Activated CD4-positive, alpha-beta T cell treated with anti-CD3 and anti-CD28 coated beads for 36 hours (primary cell): ENCODE results near the gene SUCNR1. TPM values are rescaled to one million over a fixed set of nuclear protein-coding genes. Genes with fewer than 3 reads are reported as not detected.

ENCODE experiments used
- ATAC-seq: fragments of 200-7000 bp; cut with Tn5 transposase; one replicate; pipeline ENCODE4 v1.10.0; 2021; ENCODE audit warnings: mild to moderate bottlenecking, moderate library complexity
- CTCF ChIA-PET: fragments of 350-600 bp; sonication (Branson Sonifier 250); formaldehyde crosslinking; loops from one replicate; lab custom pipeline; 2021; ENCODE audit warnings: antibody characterized with exemption; lab: Charles Lee
- POLR2A ChIA-PET: fragments of 350-600 bp; sonication (Branson Sonifier 250); formaldehyde crosslinking; loops from one replicate; lab custom pipeline; 2021; ENCODE audit warnings: antibody characterized with exemption, inconsistent platforms; lab: Charles Lee
- DNase-seq: peaks from one replicate; pipeline ENCODE4 v3.0.0-alpha.2; 2020
- H3K27ac Mint-ChIP-seq: one replicate; pipeline ENCODE4 v1.8.0; 2021; ENCODE audit warnings: mixed read lengths
- H3K27me3 Mint-ChIP-seq: one replicate; pipeline ENCODE4 v1.8.0; 2021; ENCODE audit warnings: mixed read lengths
- H3K36me3 Mint-ChIP-seq: one replicate; pipeline ENCODE4 v1.8.0; 2021; ENCODE audit warnings: low read depth, mixed read lengths
- H3K4me1 Mint-ChIP-seq: one replicate; pipeline ENCODE4 v1.8.0; 2021; ENCODE audit warnings: mixed read lengths
- H3K4me3 Mint-ChIP-seq: one replicate; pipeline ENCODE4 v1.8.0; 2021; ENCODE audit warnings: mild to moderate bottlenecking, moderate library complexity, mixed read lengths
- H3K9me3 Mint-ChIP-seq: one replicate; pipeline ENCODE4 v1.8.0; 2021; ENCODE audit warnings: low read depth, mixed read lengths
- intact Hi-C, 2 experiments: fragments of 100-400 bp; cut with DNase I in 1 of 2; cut with micrococcal nuclease in 1 of 2; formaldehyde crosslinking; loops; one replicate each; pipeline versions ENCODE4 v1.14.2 to v1.15.1; 2022 to 2024; cut with DNase I, micrococcal nuclease
- total RNA-seq, 2 experiments: library from RNA; stranded (reverse); gene quantifications; one replicate each; pipeline ENCODE4 v1.2.3, GENCODE V29; 2021

Gene SUCNR1
- total RNA-seq, 2 experiments from 2014 or later: not detected

DNA sequence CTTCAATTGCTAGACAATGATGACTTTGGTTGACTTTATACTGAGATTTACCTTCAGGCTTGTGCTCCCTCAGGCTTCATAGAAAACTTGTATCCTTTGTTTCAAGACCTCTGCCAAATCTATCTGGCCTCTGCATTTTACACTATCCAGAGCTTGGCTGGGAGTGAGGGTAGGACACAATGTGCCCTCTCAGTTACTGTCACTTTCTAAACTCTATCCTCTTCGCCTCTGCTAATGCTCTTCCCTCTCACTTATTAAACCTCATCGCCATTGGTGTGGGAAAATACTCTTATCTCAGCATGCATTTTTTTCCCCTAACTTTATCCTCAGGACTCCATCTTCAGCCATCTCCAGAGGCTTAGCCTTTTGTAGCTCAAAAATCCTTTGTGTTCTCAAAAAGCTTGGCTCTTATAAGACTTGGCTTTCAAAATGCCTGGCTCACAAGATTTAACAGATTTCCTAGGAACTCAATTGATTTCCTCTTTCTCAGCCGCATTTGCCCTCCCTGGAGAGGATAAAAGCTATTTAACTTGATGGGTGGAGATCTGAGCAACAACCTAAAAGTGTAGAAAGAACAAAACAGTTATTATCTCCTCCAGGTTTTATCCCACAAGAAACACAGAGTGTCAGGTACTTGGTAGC, 28.3 kb downstream of the SUCNR1 start:
- Mint-ChIP-seq H3K9me3 (no peaks in the 10 kb centered on the region), H3K27ac (no peak overlapping the region), H3K4me1 (no peaks in the 10 kb centered on the region), H3K27me3 (peaks cover 3% of the 10 kb centered on the region), H3K36me3 (no peaks in the 10 kb centered on the region), H3K4me3 (no peak overlapping the region)
- ChIA-PET POLR2A (interaction anchor here (0.7 kb wide), 1 partner anchor 579 kb away, joined by 3 read pairs; no protein-coding TSS in a partner anchor), CTCF (interaction anchor here (0.5 to 0.7 kb wide), 2 partner anchors 120 to 567 kb away, joined by 3 read pairs; no protein-coding TSS in a partner anchor)
- DNase-seq (no peak), ATAC-seq (no peak)
- intact Hi-C loops: no loop called here

DNA sequence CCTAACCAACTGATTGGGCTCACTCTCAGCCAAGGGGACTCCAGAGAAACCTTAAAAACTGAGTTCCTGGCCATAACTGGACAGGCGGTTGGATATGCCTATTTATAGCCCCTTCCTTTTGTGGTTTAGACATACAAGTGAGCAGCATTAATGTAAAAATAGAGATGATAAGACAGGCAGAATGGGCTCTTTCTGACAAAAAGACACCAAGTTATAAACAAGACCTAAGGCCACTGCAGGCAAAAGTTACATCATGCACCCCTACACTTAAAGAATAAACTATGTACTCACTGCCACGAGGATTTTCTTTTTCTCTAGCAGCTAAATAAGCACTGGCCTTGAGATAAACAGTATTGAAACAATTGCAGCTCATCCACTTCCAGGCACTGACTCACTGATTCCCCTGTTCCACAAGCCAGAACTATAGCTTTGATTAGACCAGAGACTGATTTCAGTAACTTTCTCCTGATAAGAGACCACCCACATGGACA, 30.1 kb downstream of the SUCNR1 start:
- H3K36me3 Mint-ChIP-seq: no peaks in the 10 kb centered on the region
- no peaks in the 10 kb centered on the region for H3K9me3 Mint-ChIP-seq
- ATAC-seq (no peak), DNase-seq (no peak)
- peaks cover 3% of the 10 kb centered on the region for H3K27me3 Mint-ChIP-seq
- CTCF ChIA-PET: interaction anchor here (0.6 kb wide), 1 partner anchor 219 kb away, joined by 4 read pairs; no protein-coding TSS in a partner anchor
- POLR2A ChIA-PET: no interaction called here
- H3K4me1 Mint-ChIP-seq: no peaks in the 10 kb centered on the region
- no peak overlapping the region for H3K27ac Mint-ChIP-seq
- H3K4me3 Mint-ChIP-seq: no peak overlapping the region
- intact Hi-C loops: no loop called here

DNA sequence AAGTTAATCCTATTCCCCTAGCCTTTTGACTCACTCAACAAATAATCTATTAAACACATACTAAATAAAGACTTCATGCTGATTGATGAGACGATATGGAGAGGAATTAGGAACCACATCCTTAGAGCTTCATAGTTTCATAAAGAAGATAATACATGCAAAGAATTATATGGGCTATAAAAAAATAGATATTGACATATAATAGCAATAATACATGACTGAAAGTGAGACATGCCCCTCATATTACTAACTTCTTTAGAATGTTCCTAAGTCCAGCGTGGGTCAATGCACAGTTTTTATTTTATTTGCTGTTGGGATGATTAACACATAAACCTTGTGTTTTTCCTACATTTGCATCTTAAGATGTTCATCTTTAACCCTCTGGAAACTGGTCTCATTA, 32.2 kb downstream of the SUCNR1 start:
- Mint-ChIP-seq H3K4me3 (no peak overlapping the region), H3K36me3 (no peaks in the 10 kb centered on the region), H3K9me3 (no peaks in the 10 kb centered on the region)

DNA sequence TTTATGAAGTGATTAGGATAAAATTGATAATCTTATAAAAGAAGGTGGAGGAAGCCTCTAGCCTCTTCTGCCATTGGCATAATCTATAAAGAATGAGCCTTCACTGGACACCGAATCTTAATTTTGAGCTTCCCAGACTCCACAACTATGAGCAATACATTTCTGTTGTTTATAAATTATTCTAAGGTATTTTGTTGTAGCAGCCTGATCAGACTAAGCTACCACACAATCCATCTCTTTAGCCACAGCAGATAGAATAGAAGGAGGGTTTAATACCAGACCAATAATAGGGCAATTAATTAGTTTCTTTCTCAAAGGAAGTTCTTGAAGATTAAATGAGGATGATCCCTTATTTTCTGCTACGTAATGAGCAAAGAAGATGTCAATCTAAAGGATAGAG, 33.3 kb downstream of the SUCNR1 start:
- Mint-ChIP-seq H3K4me1 (no peaks in the 10 kb centered on the region), H3K36me3 (no peaks in the 10 kb centered on the region), H3K9me3 (peaks cover 1% of the 10 kb centered on the region), H3K27me3 (peaks cover 2% of the 10 kb centered on the region), H3K4me3 (no peak overlapping the region), H3K27ac (no peak overlapping the region)
- DNase-seq (no peak), ATAC-seq (no peak)
- intact Hi-C loops: no loop called here
- ChIA-PET CTCF (interaction anchor here (1.9 kb wide), 1 partner anchor 12 kb away, joined by 8 read pairs; no protein-coding TSS in a partner anchor), POLR2A (no interaction called here)

More for the DNA sequence above, 32.2 kb downstream of the SUCNR1 start:
- Mint-ChIP-seq H3K27me3 (peaks cover 3% of the 10 kb centered on the region), H3K27ac (no peak overlapping the region), H3K4me1 (no peaks in the 10 kb centered on the region)
- no peak for DNase-seq
- ATAC-seq: no peak
- POLR2A ChIA-PET: no interaction called here
- CTCF ChIA-PET: interaction anchor here (1.2 kb wide), 1 partner anchor 22 kb away, joined by 3 read pairs; no protein-coding TSS in a partner anchor
- intact Hi-C loops: no loop called here

DNA sequence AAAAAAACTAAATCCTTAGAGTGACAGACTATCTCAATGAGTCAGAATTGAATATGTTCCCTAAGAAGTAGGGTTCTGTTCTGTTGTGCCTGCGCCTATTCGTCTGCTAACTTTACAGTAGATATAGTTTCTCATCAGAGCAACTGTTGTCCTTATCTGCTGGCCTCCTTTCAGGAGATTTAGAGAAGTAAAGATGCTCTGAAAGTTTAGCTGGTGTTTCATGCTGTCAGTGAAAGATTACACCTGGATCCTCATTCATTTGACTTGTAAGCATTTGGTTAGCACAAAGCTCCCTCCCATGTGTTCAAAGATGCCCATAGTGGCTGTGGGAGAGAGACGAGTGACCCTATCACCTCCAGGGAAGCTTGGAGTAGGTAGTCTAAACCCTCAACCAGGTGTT, 35.0 kb downstream of the SUCNR1 start:
- Mint-ChIP-seq H3K36me3 (no peaks in the 10 kb centered on the region), H3K4me1 (no peaks in the 10 kb centered on the region), H3K9me3 (peaks cover 6% of the 10 kb centered on the region), H3K27me3 (no peaks in the 10 kb centered on the region), H3K4me3 (no peak overlapping the region), H3K27ac (no peak overlapping the region)
- ATAC-seq (no peak), DNase-seq (no peak)
- ChIA-PET CTCF (interaction anchor here (0.7 to 1.9 kb wide), 5 partner anchors 11 to 688 kb away, joined by 3 to 8 read pairs (median 3); no protein-coding TSS in a partner anchor), POLR2A (no interaction called here)
- intact Hi-C loops: no loop called here

DNA sequence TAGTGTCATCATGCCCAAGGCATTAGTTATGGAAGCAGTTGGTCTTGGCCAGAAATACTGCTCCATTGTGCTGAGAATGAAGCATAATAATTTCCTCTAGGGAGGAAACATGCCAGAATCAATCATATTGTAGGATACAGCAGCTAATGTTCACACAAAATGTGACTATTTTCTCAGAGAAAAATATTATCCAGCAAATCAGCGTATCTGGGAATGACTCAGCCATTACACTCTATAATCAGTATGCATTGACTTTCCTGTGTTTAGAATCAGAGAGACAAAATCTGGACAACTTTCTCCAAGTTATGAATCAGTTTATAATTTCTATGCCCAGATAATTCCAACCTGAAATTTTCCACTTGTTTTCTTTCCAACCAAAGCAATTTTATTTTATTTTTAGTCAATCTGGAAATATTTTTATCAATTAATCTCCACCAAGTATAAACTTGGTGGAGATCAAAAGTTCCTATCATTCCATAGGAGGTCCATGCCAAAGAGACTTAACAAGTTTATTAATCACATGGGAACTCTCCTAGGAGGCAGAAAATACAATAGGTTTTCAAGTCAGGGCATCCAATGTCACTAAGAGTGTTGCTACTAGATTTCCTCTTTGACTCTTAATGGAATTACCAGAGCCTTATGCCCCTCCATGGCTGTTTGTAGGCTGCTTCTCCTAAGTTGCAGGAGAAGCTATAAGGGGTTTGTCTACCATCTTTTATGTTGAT, 36.4 kb downstream of the SUCNR1 start:
- intact Hi-C loops: loop anchor here (10.0 kb wide), 2 partner anchors 445 to 745 kb away; partner anchors contain the start of gene IGSF10 (in 1 of the 2)
- DNase-seq (no peak), ATAC-seq (no peak)
- ChIA-PET POLR2A (no interaction called here), CTCF (interaction anchor here (0.9 kb wide), 1 partner anchor 453 kb away, joined by 3 read pairs; no protein-coding TSS in a partner anchor)
- no peaks in the 10 kb centered on the region for H3K4me1 Mint-ChIP-seq
- H3K36me3 Mint-ChIP-seq: no peaks in the 10 kb centered on the region
- H3K9me3 Mint-ChIP-seq: peaks cover 6% of the 10 kb centered on the region
- no peak overlapping the region for H3K4me3 Mint-ChIP-seq
- no peak overlapping the region for H3K27ac Mint-ChIP-seq
- no peaks in the 10 kb centered on the region for H3K27me3 Mint-ChIP-seq

DNA sequence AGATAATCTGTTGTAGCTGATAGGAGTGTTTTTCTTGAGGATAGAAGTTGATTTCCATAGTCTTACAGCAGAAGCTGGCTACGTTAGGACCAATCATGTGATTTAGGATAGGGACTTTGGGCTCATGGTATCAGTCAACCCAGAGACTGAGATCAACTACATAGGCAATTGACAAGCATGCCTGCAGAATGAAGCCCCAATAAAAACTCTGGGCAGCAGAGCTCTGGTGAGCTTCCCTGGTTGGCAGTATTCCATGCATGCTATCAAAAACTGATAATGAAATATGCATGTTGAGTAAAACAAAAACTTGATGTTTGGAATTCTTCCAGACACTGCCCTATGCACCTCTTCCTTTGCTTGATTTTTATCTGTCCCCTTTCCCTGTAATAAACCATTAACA, 38.0 kb downstream of the SUCNR1 start:
- POLR2A ChIA-PET: no interaction called here
- Mint-ChIP-seq H3K27me3 (no peaks in the 10 kb centered on the region), H3K36me3 (no peaks in the 10 kb centered on the region), H3K27ac (no peak overlapping the region), H3K4me3 (no peak overlapping the region), H3K4me1 (no peaks in the 10 kb centered on the region), H3K9me3 (peaks cover 6% of the 10 kb centered on the region)
- no peak for ATAC-seq
- intact Hi-C loops: loop anchor here (10.0 kb wide), 2 partner anchors 447 to 747 kb away; partner anchors contain the start of gene IGSF10 (in 1 of the 2)
- DNase-seq: no peak
- CTCF ChIA-PET: interaction anchor here (0.7 to 0.8 kb wide), 2 partner anchors 8 to 36 kb away, joined by 3 to 5 read pairs; no protein-coding TSS in a partner anchor

DNA sequence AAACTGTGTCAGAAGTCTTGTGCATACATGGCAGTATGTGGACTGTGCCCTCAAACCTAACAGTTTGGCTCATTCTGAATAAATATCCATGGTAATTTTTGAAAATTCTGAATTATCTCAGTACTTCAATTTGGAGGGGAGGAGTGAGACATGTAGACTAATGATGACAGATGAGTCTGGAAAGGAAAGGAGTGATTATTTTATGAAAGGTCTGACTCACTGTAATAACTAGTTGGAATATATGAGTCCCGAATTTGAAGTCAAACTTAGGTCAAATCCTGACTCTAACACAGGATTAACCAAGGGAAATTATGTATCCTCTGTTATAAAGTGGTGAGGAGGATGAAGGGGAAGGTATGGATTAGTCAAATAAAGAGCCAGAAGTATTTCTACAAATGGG, 38.6 kb downstream of the SUCNR1 start:
- H3K36me3 Mint-ChIP-seq: no peaks in the 10 kb centered on the region
- DNase-seq (no peak), ATAC-seq (no peak)
- no peaks in the 10 kb centered on the region for H3K4me1 Mint-ChIP-seq
- CTCF ChIA-PET: interaction anchor here (0.8 kb wide), 1 partner anchor 8 kb away, joined by 5 read pairs; no protein-coding TSS in a partner anchor
- H3K27me3 Mint-ChIP-seq: no peaks in the 10 kb centered on the region
- H3K27ac Mint-ChIP-seq: no peak overlapping the region
- POLR2A ChIA-PET: no interaction called here
- no peak overlapping the region for H3K4me3 Mint-ChIP-seq
- peaks cover 6% of the 10 kb centered on the region for H3K9me3 Mint-ChIP-seq
- intact Hi-C loops: loop anchor here (10.0 kb wide), 2 partner anchors 447 to 747 kb away; partner anchors contain the start of gene IGSF10 (in 1 of the 2)

DNA sequence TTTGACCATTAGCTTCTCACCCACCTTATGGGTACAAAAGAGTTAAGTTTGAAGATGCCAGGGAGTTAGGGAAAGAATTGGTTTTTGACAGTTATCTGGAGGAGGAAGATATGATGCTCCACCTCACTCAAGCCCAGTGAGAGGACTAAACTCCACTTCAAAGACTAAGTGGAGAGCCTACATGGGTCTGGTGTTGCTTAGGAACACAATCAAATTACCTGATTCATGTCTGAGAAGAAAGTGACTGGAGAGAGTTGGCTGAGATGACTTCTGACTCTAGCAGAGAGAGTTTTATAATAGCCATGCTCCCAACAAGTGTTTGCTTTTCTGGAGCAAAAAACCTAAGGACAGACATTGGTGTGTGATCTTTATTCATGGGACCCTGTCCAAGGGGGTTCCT, 43.3 kb downstream of the SUCNR1 start:
- ATAC-seq: no peak
- H3K27ac Mint-ChIP-seq: no peak overlapping the region
- CTCF ChIA-PET: interaction anchor here (1.5 kb wide), 2 partner anchors 82 to 448 kb away, joined by 4 to 5 read pairs; no protein-coding TSS in a partner anchor

DNA sequence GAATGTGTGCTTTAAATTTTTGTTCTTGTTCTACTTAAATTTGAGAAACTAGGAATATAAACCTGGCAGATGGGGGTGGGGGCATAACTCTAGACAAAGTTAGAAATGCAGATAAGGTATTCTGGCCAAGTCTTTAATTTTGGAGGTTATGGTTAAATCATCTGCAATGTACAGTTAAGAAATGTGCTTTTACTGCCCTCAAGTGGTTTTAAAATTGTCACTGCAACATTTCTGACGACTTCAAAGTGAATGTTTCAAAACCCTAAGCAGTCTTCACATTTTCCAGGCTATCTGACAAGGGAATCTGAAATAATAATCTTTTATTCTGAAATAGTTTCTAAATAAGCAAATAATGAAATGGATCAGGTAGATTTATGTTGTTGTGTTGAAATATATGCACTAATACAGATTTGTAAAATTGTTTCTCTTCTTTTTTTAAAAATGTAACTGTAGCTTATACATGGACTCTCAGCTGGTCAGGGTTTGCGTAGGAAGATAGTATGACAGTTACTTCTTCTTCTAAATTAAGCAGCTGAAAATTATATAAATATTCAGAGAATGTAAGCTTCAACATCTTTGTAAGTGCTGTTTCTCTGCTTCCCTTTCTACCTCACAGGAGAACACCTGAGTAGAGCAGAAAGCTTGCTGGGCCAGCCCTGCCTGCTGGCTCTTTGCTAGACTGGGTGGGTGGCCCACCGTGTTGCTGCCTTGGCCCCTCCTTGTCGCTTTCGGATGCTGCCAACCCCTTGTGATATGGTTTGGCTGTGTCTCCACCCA, 45.0 kb downstream of the SUCNR1 start:
- Mint-ChIP-seq H3K9me3 (no peaks in the 10 kb centered on the region), H3K27ac (no peak overlapping the region), H3K4me1 (no peaks in the 10 kb centered on the region), H3K36me3 (no peaks in the 10 kb centered on the region), H3K27me3 (no peaks in the 10 kb centered on the region), H3K4me3 (no peak overlapping the region)
- ChIA-PET POLR2A (no interaction called here), CTCF (interaction anchor here (0.7 to 2.0 kb wide), 17 partner anchors 11 to 751 kb away, joined by 3 to 11 read pairs (median 4); partner anchors contain the start of gene P2RY13)
- DNase-seq: no peak
- ATAC-seq: no peak
- intact Hi-C loops: loop anchor here (1.0 to 10.0 kb wide), 9 partner anchors 79 to 754 kb away; partner anchors contain the start of gene IGSF10 (in 1 of the 2)

More for the DNA sequence above, 43.3 kb downstream of the SUCNR1 start:
- intact Hi-C loops: loop anchor here (10.0 kb wide), 2 partner anchors 452 to 752 kb away; partner anchors contain the start of gene IGSF10 (in 1 of the 2)
- Mint-ChIP-seq H3K36me3 (no peaks in the 10 kb centered on the region), H3K4me1 (no peaks in the 10 kb centered on the region), H3K9me3 (peaks cover 4% of the 10 kb centered on the region), H3K27me3 (no peaks in the 10 kb centered on the region), H3K4me3 (no peak overlapping the region)
- POLR2A ChIA-PET: no interaction called here
- DNase-seq: no peak
